IPS DF 4.7 (cell line): ENCODE results near the gene CD9.

Experiments used
- DNase-seq: peaks from one replicate; pipeline ENCODE4 v3.0.0-alpha.2; 2013; ENCODE audit warnings: low spot score; ENCODE audit errors: extremely low read depth

The CD9 gene

GRCh38 chr12:6274231-6275221 lies 74.3 kb downstream of the CD9 start:
- no peak for DNase-seq

GRCh38 chr12:6275928-6276887 lies 76.0 kb downstream of the CD9 start:
- no peak for DNase-seq

DNA sequence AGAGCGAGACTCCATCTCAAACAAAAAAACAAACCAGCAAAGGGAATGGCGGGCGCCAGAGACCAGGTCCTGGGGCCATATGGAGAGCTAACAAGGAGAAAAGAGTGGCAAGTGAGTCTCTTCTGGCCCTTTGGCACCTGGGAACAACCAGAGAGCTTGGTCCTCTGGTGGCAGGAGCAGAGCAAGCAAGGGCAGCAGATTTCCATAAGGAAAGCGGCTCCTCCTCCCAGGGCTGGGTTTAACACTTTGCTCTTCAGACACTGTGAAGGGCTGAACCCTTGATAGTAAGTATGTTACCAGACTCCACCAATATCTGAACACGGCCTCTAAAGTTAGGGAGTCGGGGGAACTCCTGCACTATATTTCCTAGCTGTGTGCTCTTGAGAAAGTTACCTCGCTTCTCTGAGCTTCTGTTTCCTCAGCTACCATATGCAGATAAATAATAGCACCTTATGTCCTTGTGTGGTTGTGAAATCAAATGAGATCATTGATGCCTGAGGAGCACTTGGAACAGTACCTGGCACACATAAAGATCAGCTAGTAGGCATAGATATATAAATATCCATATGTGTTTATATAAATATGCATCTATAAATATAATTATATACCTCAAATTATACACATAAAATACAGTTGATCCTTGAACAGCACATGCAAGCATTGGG lies 76.9 kb downstream of the CD9 start:
- DNase-seq = no peak

- no peak for DNase-seq
Measured at GRCh38 chr12:6277982-6278438, 77.8 kb downstream of the CD9 start.

GRCh38 chr12:6278439-6279255 lies 78.4 kb downstream of the CD9 start:
- no peak for DNase-seq

GRCh38 chr12:6279256-6279628 lies 79.0 kb downstream of the CD9 start:
- DNase-seq = no peak

DNA sequence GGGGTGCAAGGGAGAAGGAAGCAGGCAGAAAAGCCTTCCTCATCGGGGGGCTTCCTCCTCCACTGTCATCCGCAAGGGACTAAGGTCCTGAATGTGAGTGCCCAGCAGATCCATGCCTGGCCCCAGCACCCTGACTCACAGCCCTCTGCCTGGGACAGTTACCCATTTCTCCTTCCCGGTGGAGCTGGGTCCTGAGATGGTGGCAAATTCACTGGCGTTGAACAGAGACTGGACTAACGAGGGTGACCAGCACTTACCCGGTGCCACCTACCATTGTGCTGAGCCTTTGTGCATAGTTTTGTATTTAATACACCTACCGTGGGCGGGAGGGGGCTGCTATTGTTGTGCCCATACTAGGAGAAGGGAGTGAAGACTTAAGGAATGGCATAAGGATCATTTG lies 79.4 kb downstream of the CD9 start:
- no peak for DNase-seq

DNA sequence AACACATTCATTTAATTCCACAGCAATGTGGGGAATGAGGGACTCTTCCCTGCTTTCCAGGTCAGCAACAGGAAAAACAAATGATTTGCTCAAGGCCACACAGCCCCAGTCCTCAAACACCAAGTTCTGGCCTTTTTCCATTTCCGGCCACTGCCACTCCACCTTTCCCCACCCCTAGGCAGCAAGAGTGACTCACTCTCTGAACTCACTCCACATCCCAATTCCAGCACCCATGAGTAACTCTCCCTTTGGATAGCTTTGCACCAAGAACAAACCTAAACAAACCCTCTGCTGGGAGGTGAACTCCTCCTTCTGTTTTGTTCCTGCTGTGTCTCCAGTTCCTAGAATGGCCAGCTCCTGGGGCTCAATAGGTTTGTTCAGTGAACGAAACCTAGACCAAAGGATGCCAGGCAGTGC lies 79.9 kb downstream of the CD9 start:
- no peak for DNase-seq

DNA sequence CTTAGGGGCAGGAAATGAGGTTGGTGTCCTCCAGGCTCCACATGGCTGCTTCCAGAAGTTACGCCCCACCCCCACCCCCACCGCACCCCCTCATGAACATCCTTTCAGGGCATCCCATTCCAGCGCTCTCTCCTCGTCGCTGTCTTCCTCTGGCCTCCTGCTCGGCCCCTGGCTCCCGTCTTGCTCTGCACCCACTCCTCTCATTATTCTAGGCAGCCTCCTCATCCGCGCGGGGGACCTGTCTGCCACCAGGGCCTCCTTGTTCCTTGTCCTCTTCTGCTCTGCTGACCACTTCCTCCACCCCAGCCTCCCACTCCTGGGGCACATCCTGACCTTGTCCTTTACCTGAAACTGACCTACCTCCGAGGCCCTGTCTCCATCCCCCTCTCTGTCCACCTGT lies 80.5 kb downstream of the CD9 start:
- no peak for DNase-seq

DNA sequence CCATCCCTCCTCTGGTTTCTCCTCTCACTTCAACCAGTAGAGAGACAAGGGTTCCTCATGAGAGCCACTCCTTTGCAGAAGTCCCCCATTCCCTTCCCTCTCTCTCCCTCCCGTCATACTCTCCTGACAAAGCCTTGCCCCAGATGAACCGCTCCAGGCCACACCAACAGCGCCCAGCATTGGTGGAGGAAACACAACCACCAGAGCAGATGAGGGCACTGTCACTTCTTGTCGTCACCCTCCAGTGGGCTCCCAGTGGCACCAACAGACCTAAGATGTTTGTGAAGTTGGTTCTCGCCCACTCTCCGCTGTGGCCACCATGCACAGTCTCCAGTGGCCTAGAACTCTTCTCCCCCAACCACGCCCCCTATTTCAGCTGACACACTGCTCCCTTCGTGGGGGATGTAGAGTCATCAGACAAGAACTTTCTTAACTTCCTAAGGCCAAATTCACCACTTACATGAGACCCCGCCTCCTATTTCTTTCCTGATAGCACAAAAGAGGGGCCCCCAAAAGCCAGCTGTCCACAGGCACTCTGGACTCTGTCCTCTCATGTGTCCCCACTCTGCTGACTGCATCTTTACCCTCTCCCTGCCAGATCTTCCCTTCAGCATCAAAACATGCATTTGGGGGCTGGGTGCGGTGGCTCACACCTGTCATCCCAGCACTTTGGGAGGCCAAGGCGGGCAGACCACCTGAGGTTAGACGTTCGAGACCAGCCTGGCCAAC lies 81.0 kb downstream of the CD9 start:
- DNase-seq = no peak

GRCh38 chr12:6282453-6282840 lies 82.2 kb downstream of the CD9 start:
- DNase-seq = no peak

GRCh38 chr12:6284273-6284672 lies 84.1 kb downstream of the CD9 start:
- DNase-seq = no peak

GRCh38 chr12:6285063-6285477 lies 84.9 kb downstream of the CD9 start:
- DNase-seq = no peak

GRCh38 chr12:6285532-6286306 lies 85.5 kb downstream of the CD9 start:
- DNase-seq = no peak
